ENCODE measurements around the gene UNC13C.

GRCh38 chr15:54089776-54090175 lies 111.5 kb downstream of the UNC13C start:
- TF ChIP-seq CTCF (conservative IDR thresholded peaks at IDR 0.05; ENCODE audit: low read length) (no peak), EZH2phosphoT487 (IDR thresholded peaks at IDR 0.05; ENCODE audit: borderline replicate concordance, low read depth, low read length) (no peak)

All from OCI-LY7 (cell line).